HuH-7.5 (cell line): ENCODE results near the gene RHEB.
"Not testable (repeated sequence)": the region's sequence is repeated elsewhere in the genome, so short reads cannot be mapped to it uniquely, and the experiment has no call there.

Experiments
- DNase-seq: peaks from one replicate; pipeline ENCODE4 v3.0.0; 2011; ENCODE audit warnings: low spot score

The RHEB gene

GRCh38 chr7:151529842-151530241, 10.1 kb upstream of the RHEB start:
- DNase-seq, result no peak

DNA sequence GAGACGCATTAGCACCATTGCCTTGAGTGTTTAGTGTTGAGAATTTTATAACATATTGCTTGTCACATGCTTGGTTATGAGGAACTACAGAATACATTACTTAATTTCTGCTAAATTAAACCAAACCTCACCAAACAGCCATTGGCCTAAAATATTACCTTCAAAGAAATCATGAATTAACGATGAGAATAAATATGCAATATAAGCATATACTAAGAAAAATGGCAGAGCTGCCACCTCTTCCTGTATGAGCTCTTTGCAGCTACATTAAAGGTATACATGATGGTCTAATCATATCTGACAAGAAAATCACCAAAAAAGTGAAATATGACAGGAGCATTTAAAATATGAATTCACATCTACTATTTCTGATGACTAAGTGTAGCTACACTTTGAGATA, 5.2 kb upstream of the RHEB start:
- DNase-seq, result no peak

DNA sequence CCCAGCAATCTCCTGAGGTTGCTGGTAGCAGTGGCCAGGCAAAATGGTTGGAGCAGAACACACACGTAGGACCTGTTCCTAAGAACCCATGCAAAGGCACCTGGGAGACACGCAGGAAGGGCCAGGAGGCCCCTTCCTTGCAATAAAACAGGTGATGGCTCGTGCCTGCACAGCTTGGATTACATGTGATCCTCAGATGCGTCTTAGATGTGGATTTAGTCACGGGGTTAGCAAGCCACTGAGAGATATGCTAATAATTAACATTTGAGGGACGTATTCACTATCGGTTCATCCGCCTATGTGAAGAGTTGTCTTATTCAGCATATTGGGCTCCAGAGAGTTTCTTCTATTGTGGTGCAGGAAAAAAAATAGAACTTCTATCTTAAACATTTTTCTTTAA, 4.6 kb upstream of the RHEB start:
- no peak for DNase-seq

- DNase-seq, result no peak
Observed at GRCh38 chr7:151520419-151521261, 945 bp upstream of the RHEB start.

- not testable (repeated sequence) for DNase-seq
Observed at GRCh38 chr7:151518947-151519764, 539 bp downstream of the RHEB start.

DNA sequence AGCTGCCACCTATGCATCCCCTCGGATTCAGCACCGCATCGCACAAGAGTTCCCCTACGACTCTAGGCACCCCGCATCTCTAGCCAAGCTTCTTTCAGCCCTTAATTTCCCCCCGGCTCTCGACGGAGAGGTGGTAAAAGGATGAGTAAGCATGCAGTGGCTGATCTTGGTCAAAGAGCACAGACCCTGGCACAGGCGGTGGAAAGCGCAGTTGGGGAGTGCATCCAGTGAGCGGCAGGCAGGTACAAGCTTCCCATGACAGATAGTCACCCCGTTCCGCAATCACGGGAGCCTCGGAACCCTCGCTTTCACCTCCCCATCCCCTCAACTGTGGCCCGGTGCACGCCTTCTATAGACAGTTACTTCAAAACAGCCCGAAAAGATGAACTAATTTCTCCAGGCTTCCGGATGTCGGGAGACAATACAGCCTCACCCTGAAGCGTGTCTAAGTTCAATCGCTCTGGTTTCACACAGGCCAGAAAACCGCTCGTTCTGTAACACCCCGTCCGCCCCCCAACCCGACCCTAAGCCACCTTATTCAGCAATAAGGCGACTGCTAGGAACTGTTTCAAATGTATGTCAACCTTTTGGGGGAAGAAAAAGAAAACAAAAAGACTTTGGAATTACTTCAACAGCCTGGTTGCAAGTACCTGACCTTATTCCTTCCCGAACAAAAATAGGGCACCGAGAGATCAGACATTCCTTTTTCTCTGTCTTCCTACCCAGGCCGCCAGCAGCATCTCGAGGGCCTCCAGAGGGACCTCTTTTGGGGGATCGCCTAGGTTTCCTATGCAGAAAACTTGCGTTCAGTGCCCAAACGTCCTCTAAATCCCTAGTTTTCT, 1.4 kb downstream of the RHEB start:
- no peak for DNase-seq

DNA sequence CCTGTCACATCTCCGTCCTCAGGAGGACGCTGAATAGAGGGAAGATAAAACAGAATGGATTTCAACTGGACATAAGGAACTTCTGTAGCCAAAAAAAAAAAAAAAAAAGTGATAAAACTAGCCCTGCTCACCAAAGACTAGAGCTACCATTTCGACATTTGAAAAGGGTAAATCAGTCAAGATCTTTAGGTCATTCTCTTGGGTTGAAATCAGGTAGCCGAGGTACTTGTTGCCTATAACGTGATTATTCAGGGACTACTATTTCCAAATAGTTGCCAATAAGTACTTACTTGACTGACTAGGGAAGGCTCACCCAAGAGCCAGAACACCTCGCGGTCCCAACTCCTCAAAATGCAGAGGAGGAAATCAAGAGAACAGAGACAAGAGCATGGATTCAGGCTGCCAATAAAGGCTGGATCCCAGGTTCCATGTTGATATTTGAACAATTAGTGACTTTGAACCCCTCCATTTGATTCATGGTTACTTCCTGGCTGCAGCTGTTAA, 2.0 kb downstream of the RHEB start:
- no peak for DNase-seq

GRCh38 chr7:151515276-151515565, 4.5 kb downstream of the RHEB start:
- no peak for DNase-seq

DNA sequence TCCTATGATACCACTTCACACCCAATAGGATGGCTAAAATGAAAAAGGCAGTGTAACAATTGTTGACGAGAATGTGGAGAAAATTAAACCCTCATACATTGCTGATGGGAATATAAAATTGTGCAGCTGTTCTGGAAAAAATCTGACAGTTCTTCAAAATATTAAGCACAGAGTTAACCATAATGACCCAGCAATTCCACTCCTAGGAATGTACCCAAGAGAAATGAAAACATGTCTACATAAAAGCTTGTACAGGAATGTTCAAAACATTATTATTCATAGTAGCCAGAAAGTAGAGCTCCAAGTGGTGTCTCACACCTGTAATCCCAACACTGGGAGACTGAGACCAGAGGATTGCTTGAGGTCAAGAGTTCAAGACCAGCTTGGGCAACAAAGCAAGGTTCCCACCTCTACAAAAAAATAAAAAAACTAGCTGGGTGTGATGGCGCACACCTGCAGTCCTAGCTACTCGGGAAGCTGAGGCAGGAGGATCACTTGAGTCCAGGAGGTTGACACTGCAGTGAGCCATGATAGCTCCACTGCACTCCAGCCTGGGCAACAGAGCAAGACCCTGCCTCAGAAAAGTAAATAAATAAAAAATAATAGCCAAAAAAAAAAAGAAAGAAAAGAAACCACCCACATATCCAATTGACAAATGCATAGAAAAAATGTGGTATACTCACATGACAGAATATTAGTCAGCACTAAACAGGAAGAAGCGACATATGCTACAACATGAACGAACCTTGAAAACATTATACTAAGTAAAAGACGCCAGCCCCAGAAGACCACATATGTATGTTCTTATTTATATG, 5.0 kb downstream of the RHEB start:
- no peak for DNase-seq

- DNase-seq, result no peak
Observed at GRCh38 chr7:151513133-151513532, 6.6 kb downstream of the RHEB start.

DNA sequence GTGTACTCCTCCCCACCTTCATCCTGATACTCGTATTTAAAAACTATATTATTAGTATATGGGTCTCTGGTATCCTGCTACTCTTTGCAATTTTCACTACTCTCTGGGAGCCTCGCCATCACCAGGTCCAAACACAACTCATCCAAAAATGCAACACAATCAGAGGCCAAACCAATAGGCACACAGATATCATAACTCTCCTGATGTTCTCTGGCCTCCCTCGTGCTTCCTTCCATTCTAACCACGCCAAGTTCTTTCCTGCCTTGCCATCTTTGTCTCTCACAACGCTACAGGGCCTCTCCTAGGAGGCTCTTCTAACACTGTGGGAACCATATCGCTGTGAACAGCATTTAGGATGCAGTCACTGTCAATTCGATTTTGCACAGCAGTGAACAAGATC, 7.3 kb downstream of the RHEB start:
- no peak for DNase-seq

GRCh38 chr7:151511946-151512345, 7.7 kb downstream of the RHEB start:
- DNase-seq, result no peak

DNA sequence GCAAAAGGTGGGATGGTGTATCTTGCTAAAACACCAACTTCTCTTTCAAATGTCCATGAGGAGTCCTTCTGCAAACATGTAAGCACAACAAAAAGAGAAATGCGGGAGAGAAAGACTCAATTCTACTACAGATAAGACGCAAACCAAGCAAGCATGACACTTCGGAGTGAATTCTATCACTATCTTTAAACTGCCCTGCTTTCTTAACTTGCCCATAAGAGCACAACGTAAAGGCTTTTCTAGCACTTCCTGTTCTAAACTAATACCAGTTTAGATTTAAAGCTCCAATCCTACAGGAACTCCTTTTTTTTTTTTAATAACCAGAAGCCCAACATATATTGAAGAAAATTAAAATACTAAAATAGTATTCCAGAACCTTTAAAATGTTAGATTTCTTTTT, 8.4 kb downstream of the RHEB start:
- DNase-seq, result no peak

GRCh38 chr7:151509670-151510333, 9.9 kb downstream of the RHEB start:
- no peak for DNase-seq

GRCh38 chr7:151508991-151509390, 10.7 kb downstream of the RHEB start:
- no peak for DNase-seq

GRCh38 chr7:151507806-151508205, 11.9 kb downstream of the RHEB start:
- no peak for DNase-seq

- no peak for DNase-seq
Observed at GRCh38 chr7:151506901-151507382, 12.8 kb downstream of the RHEB start.

- DNase-seq, result no peak
Observed at GRCh38 chr7:151505836-151506468, 13.7 kb downstream of the RHEB start.

DNA sequence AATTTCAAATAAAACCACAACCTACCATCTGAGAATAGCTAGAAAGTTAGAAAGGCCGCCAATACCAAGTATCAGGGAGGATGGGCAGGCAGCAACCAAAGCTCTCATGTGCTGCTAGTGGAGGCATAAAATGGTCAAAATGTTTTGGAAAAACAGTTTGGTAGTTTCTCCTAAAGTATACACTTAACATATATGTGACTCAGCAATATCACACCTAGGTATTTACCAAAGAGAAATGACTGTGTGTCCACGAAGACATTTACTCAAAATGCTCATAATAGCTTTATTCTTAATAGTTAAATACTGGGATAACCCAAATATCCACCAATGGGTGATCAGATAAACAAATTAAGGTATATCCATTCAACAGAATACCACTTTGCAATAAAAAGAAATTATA, 14.3 kb downstream of the RHEB start:
- no peak for DNase-seq

DNA sequence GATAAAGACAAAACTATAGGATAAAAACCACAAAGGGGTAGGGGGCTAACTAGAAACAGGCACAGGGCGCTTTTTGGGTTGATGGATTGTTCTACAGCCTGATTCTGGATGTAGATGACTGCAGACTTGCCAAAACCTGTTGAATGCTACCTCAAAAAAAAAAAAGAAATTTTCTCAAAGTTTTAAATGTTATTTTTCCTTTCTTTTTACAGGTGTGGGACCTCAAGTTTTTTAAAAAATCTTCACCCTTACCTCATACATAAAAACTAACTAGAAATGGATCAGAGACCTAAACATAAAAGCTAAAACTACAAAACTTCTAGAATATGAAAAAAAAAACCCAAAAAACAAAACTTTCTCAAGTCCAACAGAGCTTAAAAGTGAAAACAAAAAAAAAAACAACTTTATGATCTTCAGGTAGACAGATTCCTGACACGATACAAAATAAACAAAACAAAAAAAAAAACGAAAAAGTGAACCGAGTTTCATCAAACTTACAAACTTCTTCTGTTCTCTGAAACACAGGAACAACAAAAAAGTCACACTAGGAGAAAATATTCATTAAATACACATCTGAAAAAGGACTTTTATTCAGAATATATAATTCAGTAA, 14.9 kb downstream of the RHEB start:
- DNase-seq, result no peak
